Hepatocyte (in vitro differentiated cells): ENCODE data around the gene RELL1. TPM values are rescaled to one million over a fixed set of nuclear protein-coding genes. Genes with fewer than 3 reads are reported as not detected.

Source experiments
- DNase-seq: peaks from one replicate; pipeline ENCODE4 v3.0.0-alpha.2; 2016; ENCODE audit warnings: low spot score
- H2AFZ ChIP-seq: fragments of 200-600 bp; sonication (generic); 2 replicates; pipeline ENCODE4 v1.6.0; 2016; ENCODE audit warnings: antibody characterized with exemption, mild to moderate bottlenecking
- H3K27ac ChIP-seq: fragments of 200-600 bp; sonication (generic); 2 replicates; pipeline ENCODE4 v1.5.1; 2016; ENCODE audit warnings: mild to moderate bottlenecking
- H3K27me3 ChIP-seq: fragments of 200-600 bp; sonication (generic); 2 replicates; pipeline ENCODE4 v1.6.1; 2016
- H3K36me3 ChIP-seq: fragments of 200-600 bp; sonication (generic); replicated peaks from 2 replicates; pipeline ENCODE4 v1.5.1; 2016; ENCODE audit warnings: low read depth; ENCODE audit not compliant: insufficient read depth
- H3K4me1 ChIP-seq: fragments of 200-600 bp; sonication (generic); 2 replicates; pipeline ENCODE4 v1.5.1; 2016; ENCODE audit warnings: mild to moderate bottlenecking, moderate library complexity; ENCODE audit not compliant: insufficient read depth
- H3K4me2 ChIP-seq: fragments of 200-600 bp; sonication (generic); 2 replicates; pipeline ENCODE4 v1.6.0; 2016
- H3K4me3 ChIP-seq: fragments of 200-600 bp; sonication (generic); 2 replicates; pipeline ENCODE4 v1.5.1; 2016; ENCODE audit warnings: mild to moderate bottlenecking
- H3K79me2 ChIP-seq: fragments of 200-600 bp; sonication (generic); 2 replicates; pipeline ENCODE4 v1.6.0; 2017; ENCODE audit warnings: mild to moderate bottlenecking
- H3K9me2 ChIP-seq: fragments of 200-600 bp; sonication (generic); replicated peaks from 2 replicates; pipeline ENCODE4 v1.6.0; 2017; ENCODE audit warnings: mild to moderate bottlenecking; ENCODE audit not compliant: insufficient read depth
- H3K9me3 ChIP-seq: fragments of 200-600 bp; sonication (generic); 2 replicates; pipeline ENCODE4 v1.5.1; 2016; ENCODE audit warnings: low read depth, mild to moderate bottlenecking
- H4K20me1 ChIP-seq: fragments of 200-600 bp; sonication (generic); 2 replicates; pipeline ENCODE4 v1.6.0; 2016; ENCODE audit warnings: mild to moderate bottlenecking; ENCODE audit not compliant: insufficient read depth, poor library complexity, severe bottlenecking
- CTCF ChIP-seq: fragments of 200-600 bp; sonication (generic); IDR thresholded peaks from 2 replicates; pipeline ENCODE4 v1.5.1; 2016; ENCODE audit warnings: antibody characterized with exemption, mild to moderate bottlenecking; ENCODE audit not compliant: poor library complexity
- EZH2 ChIP-seq: fragments of 200-600 bp; sonication (generic); IDR thresholded peaks from 2 replicates; pipeline ENCODE4 v1.6.1; 2016; ENCODE audit warnings: antibody characterized with exemption, mild to moderate bottlenecking, borderline replicate concordance
- EZH2phosphoT487 ChIP-seq: fragments of 200-600 bp; sonication (generic); IDR thresholded peaks from one replicate; pipeline ENCODE4 v1.6.1; 2018; ENCODE audit warnings: antibody characterized with exemption, mild to moderate bottlenecking, low read depth, moderate library complexity; ENCODE audit not compliant: unreplicated experiment, severe bottlenecking
- WGBS: methylation state at CpG from one replicate; pipeline ENCODE4 v1.1.6; 2016; ENCODE audit warnings: low lambda C conversion rate; ENCODE audit errors: missing lambda C conversion rate; 5-methylcytosine and 5-hydroxymethylcytosine counted together
- polyA plus RNA-seq: library from polyadenylated mRNA; unstranded; fragments of >200 nt; fragmentation: Nextera tagmentation; extraction: Ambion mirVana; gene quantifications from 2 replicates; pipeline ENCODE4 v1.2.1, GENCODE V29; 2016
- total RNA-seq: library from RNA; depleted of rRNA; stranded (reverse); fragments of >200 nt; gene quantifications from 2 replicates; pipeline ENCODE4 v1.2.3, GENCODE V29; 2014

The RELL1 gene
- total and polyA plus RNA-seq, 2 experiments from 2014 or later, result 5.5 to 39.8 TPM

GRCh38 chr4:37590016-37590415 lies 96.2 kb downstream of the RELL1 start:
- H3K4me1 ChIP-seq, result no peaks in the 10 kb centered on the region
- no peaks in the 10 kb centered on the region for H3K27me3 ChIP-seq
- H3K4me2 ChIP-seq, result no peak overlapping the region
- no peak overlapping the region for H2AFZ ChIP-seq
- H3K36me3 ChIP-seq, result no peaks in the 10 kb centered on the region
- no peaks in the 10 kb centered on the region for H3K9me3 ChIP-seq
- H3K4me3 ChIP-seq, result no peak overlapping the region
- no peaks in the 10 kb centered on the region for H3K9me2 ChIP-seq
- no peak for TF ChIP-seq CTCF
- TF ChIP-seq EZH2phosphoT487, result no peak
- H3K27ac ChIP-seq, result no peak overlapping the region
- H4K20me1 ChIP-seq, result no peaks in the 10 kb centered on the region
- peaks cover 3% of the 10 kb centered on the region for H3K79me2 ChIP-seq
- DNase-seq, result no peak
- WGBS, result 93% methylated on average over 6 of the region's 6 CpGs

- H3K4me3 ChIP-seq, result no peak overlapping the region
- H4K20me1 ChIP-seq, result no peaks in the 10 kb centered on the region
- H3K36me3 ChIP-seq, result no peaks in the 10 kb centered on the region
- 93% methylated on average over 9 of the region's 9 CpGs for WGBS
- TF ChIP-seq CTCF (no peak), EZH2phosphoT487 (no peak), EZH2 (no peak)
- no peaks in the 10 kb centered on the region for H3K9me2 ChIP-seq
- H3K79me2 ChIP-seq, result peaks cover 3% of the 10 kb centered on the region
- no peak overlapping the region for H3K4me2 ChIP-seq
- DNase-seq, result no peak
- H3K4me1 ChIP-seq, result peaks cover 8% of the 10 kb centered on the region
- H3K27me3 ChIP-seq, result no peaks in the 10 kb centered on the region
- no peak overlapping the region for H2AFZ ChIP-seq
- no peaks in the 10 kb centered on the region for H3K9me3 ChIP-seq
- H3K27ac ChIP-seq, result no peak overlapping the region
Observed at GRCh38 chr4:37588150-37588549, 98.0 kb downstream of the RELL1 start.

GRCh38 chr4:37586194-37586593 lies 100.0 kb downstream of the RELL1 start:
- Histone ChIP-seq H2AFZ (no peak overlapping the region), H3K9me3 (no peaks in the 10 kb centered on the region), H3K9me2 (no peaks in the 10 kb centered on the region), H3K27me3 (no peaks in the 10 kb centered on the region), H3K79me2 (peaks cover 8% of the 10 kb centered on the region), H3K4me3 (no peak overlapping the region), H3K4me1 (peaks cover 14% of the 10 kb centered on the region), H3K4me2 (no peak overlapping the region), H3K36me3 (no peaks in the 10 kb centered on the region), H3K27ac (no peak overlapping the region), H4K20me1 (no peaks in the 10 kb centered on the region)
- no peak for DNase-seq
- WGBS, result 60% methylated on average over 6 of the region's 6 CpGs
- TF ChIP-seq CTCF, result no peak
- no peak for TF ChIP-seq EZH2phosphoT487
- no peak for TF ChIP-seq EZH2
